Measurements from ENCODE around the gene TTLL9.

The TTLL9 gene

GRCh38 chr20:31945785-31946184, 75.4 kb downstream of the TTLL9 start:
- no peak for DNase-seq (ENCODE audit: low read depth)

GRCh38 chr20:31948008-31948407, 77.6 kb downstream of the TTLL9 start:
- no peak for DNase-seq (ENCODE audit: low read depth)

- no peak for DNase-seq (ENCODE audit: low read depth)
Observed at GRCh38 chr20:31949877-31950646, 79.6 kb downstream of the TTLL9 start.

GRCh38 chr20:31951203-31951529, 80.7 kb downstream of the TTLL9 start:
- DNase-seq (ENCODE audit: low read depth) = no peak

- peak; percentile 94 for DNase-seq (ENCODE audit: low read depth)
Observed at GRCh38 chr20:31951530-31952453, 81.4 kb downstream of the TTLL9 start, which contains the start of gene PDRG1. Gene PDRG1 (minus strand): TSS chr20:31952046. CDS start chr20:31951961, 85 bp downstream.

- no peak for DNase-seq (ENCODE audit: low read depth)
Observed at GRCh38 chr20:31953556-31954148, 83.2 kb downstream of the TTLL9 start.

- no peak for DNase-seq (ENCODE audit: low read depth)
Observed at GRCh38 chr20:31954500-31954899, 84.1 kb downstream of the TTLL9 start.

- no peak for DNase-seq (ENCODE audit: low read depth)
Observed at GRCh38 chr20:31956556-31957526, 86.4 kb downstream of the TTLL9 start.

GRCh38 chr20:31962761-31963160, 92.3 kb downstream of the TTLL9 start:
- no peak for DNase-seq (ENCODE audit: low read depth)

GRCh38 chr20:31963889-31964288, 93.5 kb downstream of the TTLL9 start:
- DNase-seq (ENCODE audit: low read depth) = no peak

- DNase-seq (ENCODE audit: low read depth) = no peak
Observed at GRCh38 chr20:31966991-31967655, 96.7 kb downstream of the TTLL9 start.

GRCh38 chr20:31967830-31968249, 97.4 kb downstream of the TTLL9 start, which contains the start of gene XKR7:
Gene XKR7 (plus strand): TSS chr20:31968151. CDS start chr20:31968176, 25 bp downstream.
- DNase-seq (ENCODE audit: low read depth) = no peak

- peak; percentile 58 for DNase-seq (ENCODE audit: low read depth)
Observed at GRCh38 chr20:31968291-31969126, 98.1 kb downstream of the TTLL9 start.

- no peak for DNase-seq (ENCODE audit: low read depth)
Observed at GRCh38 chr20:31969991-31970390, 99.6 kb downstream of the TTLL9 start.

- no peak for DNase-seq (ENCODE audit: low read depth)
Observed at GRCh38 chr20:31972471-31973021, 102.1 kb downstream of the TTLL9 start.

- DNase-seq (ENCODE audit: low read depth) = no peak
Observed at GRCh38 chr20:31974296-31974695, 103.9 kb downstream of the TTLL9 start.

- DNase-seq (ENCODE audit: low read depth) = no peak
Observed at GRCh38 chr20:31974951-31975487, 104.6 kb downstream of the TTLL9 start.

GRCh38 chr20:31975874-31976273, 105.4 kb downstream of the TTLL9 start:
- DNase-seq (ENCODE audit: low read depth) = no peak

GRCh38 chr20:31977080-31977479, 106.6 kb downstream of the TTLL9 start:
- no peak for DNase-seq (ENCODE audit: low read depth)
